Liver (tissue), 9 donors: ENCODE data around the gene HSP90AB1. TPM values are rescaled to one million over a fixed set of nuclear protein-coding genes. Genes with fewer than 3 reads are reported as not detected.

Source experiments
- DNase-seq: peaks from one replicate; pipeline ENCODE4 v3.0.0-alpha.2; 2017; ENCODE audit warnings: low spot score
- H3K27ac ChIP-seq, 2 donors: one replicate each; pipeline ENCODE4 v1.7.0; 2013; ENCODE audit warnings: inconsistent platforms in 2 of 2, low read length in 2 of 2, control low read depth in 1 of 2, low read depth in 1 of 2, mild to moderate bottlenecking in 1 of 2
- H3K27me3 ChIP-seq, 4 donors: one replicate each; pipeline versions ENCODE4 v1.6.1 to v1.7.0; 2013; ENCODE audit warnings: low read length in 3 of 4, inconsistent platforms in 1 of 4, mild to moderate bottlenecking in 1 of 4, moderate library complexity in 1 of 4; ENCODE audit not compliant: control insufficient read depth in 4 of 4, insufficient read depth in 4 of 4
- H3K36me3 ChIP-seq, 4 donors: one replicate each; pipeline versions ENCODE4 v1.6.1 to v1.7.0; 2013; ENCODE audit warnings: low read length in 3 of 4, mild to moderate bottlenecking in 3 of 4, low read depth in 1 of 4, moderate library complexity in 1 of 4; ENCODE audit not compliant: control insufficient read depth in 4 of 4, insufficient read depth in 3 of 4
- H3K4me1 ChIP-seq, 4 donors: one replicate each; pipeline versions ENCODE4 v1.6.1 to v1.7.0; 2013; ENCODE audit warnings: low read length in 3 of 4, mild to moderate bottlenecking in 3 of 4, moderate library complexity in 1 of 4; ENCODE audit not compliant: control insufficient read depth in 4 of 4, insufficient read depth in 4 of 4
- H3K4me3 ChIP-seq, 3 donors: one replicate each; pipeline versions ENCODE4 v1.6.1 to v1.7.0; 2013; ENCODE audit warnings: low read length in 3 of 3, control low read depth in 1 of 3, low read depth in 1 of 3, mild to moderate bottlenecking in 1 of 3
- H3K9ac ChIP-seq, 2 donors: one replicate each; pipeline ENCODE4 v1.7.0; 2013; ENCODE audit warnings: low read length in 2 of 2, mild to moderate bottlenecking in 2 of 2, moderate library complexity in 2 of 2, control low read depth in 1 of 2, low read depth in 1 of 2
- H3K9me3 ChIP-seq, 4 donors: one replicate each; pipeline versions ENCODE4 v1.6.1 to v1.7.0; 2013; ENCODE audit warnings: low read length in 3 of 4; ENCODE audit not compliant: control insufficient read depth in 4 of 4
- ATF3 ChIP-seq: IDR thresholded peaks from 2 replicates; pipeline ENCODE4 v1.6.1; 2016; ENCODE audit warnings: antibody characterized with exemption
- CTCF ChIP-seq: fragments of 150-350 bp; IDR thresholded peaks from 2 replicates; pipeline ENCODE4 v1.5.1; 2017; ENCODE audit warnings: improper control_type of control experiment, low read depth, low read length; ENCODE audit not compliant: missing input control
- EGR1 ChIP-seq, 2 donors: IDR thresholded peaks; 2 replicates each; pipeline ENCODE4 v1.6.1; 2016 to 2018; ENCODE audit warnings: antibody characterized with exemption in 2 of 2, low read depth in 2 of 2
- FOXA1 ChIP-seq: IDR thresholded peaks from 2 replicates; pipeline ENCODE4 v1.6.1; 2016; ENCODE audit warnings: antibody characterized with exemption
- FOXA2 ChIP-seq: IDR thresholded peaks from 2 replicates; pipeline ENCODE4 v1.6.1; 2016; ENCODE audit warnings: antibody characterized with exemption
- GABPA ChIP-seq, 2 donors: IDR thresholded peaks in 1 of 2; conservative IDR thresholded peaks in 1 of 2; 2 replicates each; pipeline ENCODE4 v1.6.1; 2016; ENCODE audit warnings: antibody characterized with exemption in 2 of 2, mild to moderate bottlenecking in 1 of 2, moderate library complexity in 1 of 2
- HNF4A ChIP-seq, 2 donors: conservative IDR thresholded peaks; 2 replicates each; pipeline ENCODE4 v1.6.1; 2016; ENCODE audit warnings: antibody characterized with exemption in 2 of 2, mild to moderate bottlenecking in 2 of 2
- HNF4G ChIP-seq: IDR thresholded peaks from 2 replicates; pipeline ENCODE4 v1.6.1; 2016; ENCODE audit warnings: antibody characterized with exemption
- JUND ChIP-seq, 2 donors: IDR thresholded peaks; 2 replicates each; pipeline ENCODE4 v1.6.1; 2016; ENCODE audit warnings: antibody characterized with exemption in 2 of 2
- MAX ChIP-seq: IDR thresholded peaks from 2 replicates; pipeline ENCODE4 v1.6.1; 2016; ENCODE audit warnings: antibody characterized with exemption
- NR2F2 ChIP-seq: IDR thresholded peaks from 2 replicates; pipeline ENCODE4 v1.6.1; 2016; ENCODE audit warnings: antibody characterized with exemption
- REST ChIP-seq: IDR thresholded peaks from 2 replicates; pipeline ENCODE4 v1.6.1; 2016; ENCODE audit warnings: antibody characterized with exemption, mild to moderate bottlenecking
- RXRA ChIP-seq, 2 donors: IDR thresholded peaks; 2 replicates each; pipeline ENCODE4 v1.6.1; 2017 to 2018; ENCODE audit warnings: antibody characterized with exemption in 2 of 2, mild to moderate bottlenecking in 1 of 2
- SP1 ChIP-seq: IDR thresholded peaks from 2 replicates; pipeline ENCODE4 v1.6.1; 2018; ENCODE audit warnings: antibody characterized with exemption, mild to moderate bottlenecking
- TAF1 ChIP-seq: conservative IDR thresholded peaks from 2 replicates; pipeline ENCODE4 v1.6.1; 2016; ENCODE audit warnings: antibody characterized with exemption, mild to moderate bottlenecking
- YY1 ChIP-seq: IDR thresholded peaks from 2 replicates; pipeline ENCODE4 v1.6.1; 2016; ENCODE audit warnings: antibody characterized with exemption, mild to moderate bottlenecking
- WGBS: extraction: QIAGEN DNeasy Blood & Tissue Kit; methylation state at CpG from one replicate; pipeline ENCODE4 v1.1.7; 2013; 5-methylcytosine and 5-hydroxymethylcytosine counted together
- polyA plus RNA-seq, 2 donors: library from polyadenylated mRNA; stranded (reverse) in 1 of 2; unstranded in 1 of 2; fragments of 200-250 nt in 1 of 2; fragments of >200 nt in 1 of 2; fragmentation: Nextera tagmentation in 1 of 2; extraction: Ambion mirVana in 1 of 2; gene quantifications; one replicate each; pipeline versions ENCODE4 v1.2.1 to v1.2.3, GENCODE V29; 2013 to 2015
- total RNA-seq, 2 donors: library from RNA; depleted of rRNA; stranded (reverse); fragments of >200 nt; gene quantifications; one replicate each; pipeline ENCODE4 v1.2.3, GENCODE V29; 2014
- donor health status: healthy.
- donor health status: healthy.
- donor health status: healthy.
- donor health status: healthy.
- donor health status: healthy.

HSP90AB1 gene
- total and polyA plus RNA-seq, 4 donors = 129 to 281 (median 203) TPM

- no peaks in the 10 kb centered on the region for H3K36me3 ChIP-seq
- no peak overlapping the region for H3K9ac ChIP-seq
- DNase-seq = no peak
- 14% methylated on average over 109 of the region's 109 CpGs for WGBS
- H3K27ac ChIP-seq = no peak overlapping the region
- H3K9me3 ChIP-seq = no peaks in the 10 kb centered on the region
- no peak for TF ChIP-seq GABPA (IDR thresholded peaks at IDR 0.05 in 1 of 2, conservative IDR thresholded peaks at IDR 0.05 in 1 of 2)
- TF ChIP-seq MAX = no peak
- no peak for TF ChIP-seq TAF1
- TF ChIP-seq SP1 = no peak
- no peak for TF ChIP-seq YY1
- no peak for TF ChIP-seq FOXA1
- no peak for TF ChIP-seq JUND (IDR thresholded peaks at IDR 0.05)
- no peak for TF ChIP-seq ATF3
- no peak for TF ChIP-seq HNF4G
- no peak for TF ChIP-seq EGR1 (IDR thresholded peaks at IDR 0.05; ENCODE audit: low read depth in 2 of 2)
- TF ChIP-seq FOXA2 = no peak
- no peak for TF ChIP-seq REST
- H3K4me1 ChIP-seq = peaks cover 0 to 7% (median 3%) of the 10 kb centered on the region in 4 donors
- peak overlapping the region in 1 of 3 donors; percentile 18 for H3K4me3 ChIP-seq
- peaks cover 0 to 11% (median 4%) of the 10 kb centered on the region in 4 donors for H3K27me3 ChIP-seq
These were observed 29.1 kb downstream of the HSP90AB1 start for GRCh38 chr6:44275749-44276648.

GRCh38 chr6:44276667-44277640 lies 30.1 kb downstream of the HSP90AB1 start:
- Histone ChIP-seq H3K36me3 (no peaks in the 10 kb centered on the region), H3K9me3 (no peaks in the 10 kb centered on the region), H3K27ac (no peak overlapping the region), H3K4me1 (peaks cover 0 to 7% (median 3%) of the 10 kb centered on the region in 4 donors), H3K9ac (no peak overlapping the region), H3K27me3 (peaks cover 0 to 6% (median 4%) of the 10 kb centered on the region in 4 donors), H3K4me3 (no peak overlapping the region)
- 82% methylated on average over 23 of the region's 23 CpGs for WGBS
- DNase-seq = no peak
- TF ChIP-seq GABPA (IDR thresholded peaks at IDR 0.05 in 1 of 2, conservative IDR thresholded peaks at IDR 0.05 in 1 of 2) (no peak), HNF4A (conservative IDR thresholded peaks at IDR 0.05) (no peak), EGR1 (IDR thresholded peaks at IDR 0.05; ENCODE audit: low read depth in 2 of 2) (no peak), CTCF (no peak), NR2F2 (no peak), FOXA1 (no peak), REST (no peak), MAX (no peak), FOXA2 (no peak), RXRA (IDR thresholded peaks at IDR 0.05) (no peak), JUND (IDR thresholded peaks at IDR 0.05) (no peak)
